ENCODE data around the gene PM20D2.
A peak's percentile ranks its signal among the peaks of the same experiment; 100 is the strongest.
"Not testable (repeated sequence)": the region's sequence is repeated elsewhere in the genome, so short reads cannot be mapped to it uniquely, and the experiment has no call there.

PM20D2 gene, protein sequence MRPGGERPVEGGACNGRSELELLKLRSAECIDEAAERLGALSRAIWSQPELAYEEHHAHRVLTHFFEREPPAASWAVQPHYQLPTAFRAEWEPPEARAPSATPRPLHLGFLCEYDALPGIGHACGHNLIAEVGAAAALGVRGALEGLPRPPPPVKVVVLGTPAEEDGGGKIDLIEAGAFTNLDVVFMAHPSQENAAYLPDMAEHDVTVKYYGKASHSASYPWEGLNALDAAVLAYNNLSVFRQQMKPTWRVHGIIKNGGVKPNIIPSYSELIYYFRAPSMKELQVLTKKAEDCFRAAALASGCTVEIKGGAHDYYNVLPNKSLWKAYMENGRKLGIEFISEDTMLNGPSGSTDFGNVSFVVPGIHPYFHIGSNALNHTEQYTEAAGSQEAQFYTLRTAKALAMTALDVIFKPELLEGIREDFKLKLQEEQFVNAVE

DNA sequence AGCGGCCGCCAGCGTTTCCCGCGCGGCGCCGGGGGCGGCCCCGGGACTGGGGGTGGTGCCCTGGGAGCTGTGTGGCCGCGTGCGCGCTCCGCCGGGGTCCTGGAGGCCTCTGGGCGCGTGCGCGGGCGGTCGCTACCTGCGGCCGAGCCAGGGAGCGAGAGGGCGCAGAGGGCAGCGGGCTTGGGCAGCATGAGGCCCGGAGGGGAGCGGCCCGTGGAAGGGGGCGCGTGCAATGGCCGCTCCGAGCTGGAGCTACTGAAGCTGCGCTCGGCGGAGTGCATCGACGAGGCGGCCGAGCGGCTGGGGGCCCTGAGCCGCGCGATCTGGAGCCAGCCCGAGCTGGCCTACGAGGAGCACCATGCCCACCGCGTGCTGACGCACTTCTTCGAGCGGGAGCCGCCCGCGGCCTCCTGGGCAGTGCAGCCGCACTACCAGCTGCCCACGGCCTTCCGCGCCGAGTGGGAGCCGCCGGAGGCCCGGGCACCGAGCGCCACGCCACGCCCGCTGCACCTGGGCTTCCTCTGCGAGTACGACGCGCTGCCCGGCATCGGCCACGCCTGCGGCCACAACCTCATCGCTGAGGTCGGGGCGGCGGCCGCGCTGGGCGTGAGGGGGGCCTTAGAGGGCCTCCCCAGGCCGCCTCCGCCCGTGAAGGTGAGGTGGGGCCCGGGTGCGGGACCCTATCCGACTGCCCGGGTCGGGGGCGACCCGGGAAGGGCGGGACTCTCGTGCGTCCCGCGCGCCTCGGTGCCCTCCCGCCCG lies at the start of gene PM20D2:
Gene PM20D2, plus strand, starts transcription at position 100 of the 762 bp plus-strand sequence. Its CDS starts 90 bp downstream, at position 190.
- no peak for DNase-seq

GRCh38 chr6:89098461-89098860 lies 47.4 kb upstream of the PM20D2 start:
- DNase-seq: no peak

DNA sequence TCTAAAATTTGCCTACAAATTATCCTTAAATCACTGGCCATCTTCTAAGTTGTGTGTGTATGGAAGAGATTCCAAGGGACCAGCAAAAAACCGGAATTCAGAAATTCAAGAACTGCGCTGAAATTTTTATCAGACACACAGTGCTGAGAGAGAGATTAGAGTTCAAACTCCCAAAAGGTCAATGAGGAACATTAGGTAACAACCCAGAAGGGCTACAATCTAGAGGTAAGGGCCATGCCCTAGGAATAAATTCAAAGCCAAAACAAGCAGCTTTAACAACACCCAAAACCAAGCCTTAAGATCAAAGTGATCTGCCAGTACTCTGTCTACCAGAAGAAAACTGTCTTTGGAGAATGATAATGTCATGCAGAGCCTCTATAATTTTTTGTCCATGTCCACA lies 45.7 kb upstream of the PM20D2 start:
- DNase-seq: no peak

DNA sequence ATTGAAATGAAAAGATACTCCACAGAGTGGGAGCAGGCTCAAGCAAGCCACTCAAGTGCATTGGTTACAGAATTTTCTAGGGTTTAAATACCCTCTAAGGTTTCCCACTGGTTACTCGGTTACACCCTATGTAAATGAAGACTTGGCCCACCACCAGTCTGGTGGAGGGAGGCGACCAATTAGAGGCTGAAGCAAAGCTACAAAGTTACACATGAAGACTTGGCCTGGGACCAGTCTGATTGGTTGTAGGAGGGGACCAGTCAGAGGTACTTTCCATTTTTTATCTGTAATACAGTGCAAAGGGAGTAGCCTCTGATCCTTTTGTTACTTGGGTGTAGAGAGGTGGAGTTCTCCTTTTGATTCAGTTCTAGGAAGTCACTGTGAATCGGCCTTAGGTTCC lies 35.6 kb upstream of the PM20D2 start:
- no peak for DNase-seq

GRCh38 chr6:89111933-89112332 lies 33.9 kb upstream of the PM20D2 start:
- DNase-seq: no peak

GRCh38 chr6:89116702-89117101 lies 29.2 kb upstream of the PM20D2 start:
- no peak for DNase-seq

GRCh38 chr6:89117211-89118108 lies 28.4 kb upstream of the PM20D2 start, which contains the start of gene SRSF12:
TSS of gene SRSF12 (minus strand) at chr6:89118071. CDS start at chr6:89117887, 184 bp downstream.
- DNase-seq: no peak

- no peak for DNase-seq
These were observed 26.9 kb upstream of the PM20D2 start for GRCh38 chr6:89118931-89119330.

- peak; percentile 86 for DNase-seq
These were observed 25.5 kb upstream of the PM20D2 start for GRCh38 chr6:89120371-89120770.

- DNase-seq: no peak
These were observed 23.9 kb upstream of the PM20D2 start for GRCh38 chr6:89121934-89122333.

- peak; percentile 40 for DNase-seq
These were observed 23.2 kb upstream of the PM20D2 start for GRCh38 chr6:89122625-89123024.

- not testable (repeated sequence) for DNase-seq
These were observed 17.6 kb upstream of the PM20D2 start for GRCh38 chr6:89128256-89128671.

GRCh38 chr6:89131599-89131998 lies 14.3 kb upstream of the PM20D2 start:
- DNase-seq: no peak

- no peak for DNase-seq
These were observed 13.8 kb upstream of the PM20D2 start for GRCh38 chr6:89132057-89132456.

DNA sequence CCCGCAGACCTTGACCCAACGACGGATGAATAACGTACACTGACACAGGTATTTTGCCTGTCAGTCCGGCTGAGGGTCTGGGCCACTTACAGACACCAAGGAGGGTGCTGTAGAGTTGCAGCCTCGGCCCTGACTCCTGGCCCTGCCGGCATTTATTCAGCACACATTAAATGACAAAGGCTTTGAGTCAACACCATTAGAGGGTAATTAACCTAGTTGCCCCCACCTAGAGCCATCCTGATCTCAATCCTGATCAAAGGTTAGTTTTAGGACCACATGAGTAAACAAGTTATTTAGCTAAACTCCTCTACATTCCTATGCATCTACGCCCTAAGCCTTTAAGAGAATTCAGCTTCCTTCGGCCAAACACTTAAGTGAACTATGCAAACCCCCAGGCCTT lies 11.9 kb upstream of the PM20D2 start:
- no peak for DNase-seq

- no peak for DNase-seq
These were observed 11.1 kb upstream of the PM20D2 start for GRCh38 chr6:89134723-89135122.

- no peak for DNase-seq
These were observed 7.7 kb upstream of the PM20D2 start for GRCh38 chr6:89138173-89138572.

DNA sequence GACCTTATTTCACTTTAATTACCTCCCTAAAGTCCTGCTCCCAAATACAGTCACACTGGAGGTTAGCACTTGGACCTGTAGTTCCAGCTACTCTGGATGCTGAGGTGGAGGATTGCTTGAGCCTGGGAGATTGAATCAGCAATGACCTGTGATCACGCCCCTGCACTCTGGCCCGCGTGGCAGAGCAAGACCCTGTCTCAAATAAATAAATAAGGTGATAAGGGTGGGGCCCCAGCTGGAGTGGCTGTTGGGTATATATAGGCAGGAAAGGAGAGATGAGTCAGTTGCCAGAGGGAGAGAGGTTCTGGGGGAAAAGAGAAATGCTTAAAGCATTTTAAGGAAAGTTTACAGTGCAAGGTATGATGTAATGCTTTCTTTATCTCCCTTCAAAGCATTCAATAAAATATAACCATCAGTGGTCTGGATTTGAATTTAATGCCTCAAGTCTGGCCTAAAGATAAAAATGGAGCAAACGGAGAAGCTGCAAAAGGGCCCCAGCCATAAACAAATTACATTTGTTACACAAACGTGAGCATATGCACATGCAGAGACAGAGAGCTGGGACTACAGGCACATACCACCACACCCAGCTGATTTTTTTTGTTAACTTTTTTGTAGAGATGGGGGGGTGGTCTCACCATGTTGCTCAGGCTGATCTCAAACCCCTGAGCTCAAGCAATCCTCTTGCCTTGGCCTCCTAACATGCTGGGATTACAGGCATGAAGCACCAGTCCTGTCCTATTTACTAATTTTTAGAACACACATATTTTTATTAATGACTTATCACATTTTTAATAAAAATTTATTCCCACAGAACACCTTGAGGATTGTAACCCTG lies 6.1 kb upstream of the PM20D2 start:
- no peak for DNase-seq

DNA sequence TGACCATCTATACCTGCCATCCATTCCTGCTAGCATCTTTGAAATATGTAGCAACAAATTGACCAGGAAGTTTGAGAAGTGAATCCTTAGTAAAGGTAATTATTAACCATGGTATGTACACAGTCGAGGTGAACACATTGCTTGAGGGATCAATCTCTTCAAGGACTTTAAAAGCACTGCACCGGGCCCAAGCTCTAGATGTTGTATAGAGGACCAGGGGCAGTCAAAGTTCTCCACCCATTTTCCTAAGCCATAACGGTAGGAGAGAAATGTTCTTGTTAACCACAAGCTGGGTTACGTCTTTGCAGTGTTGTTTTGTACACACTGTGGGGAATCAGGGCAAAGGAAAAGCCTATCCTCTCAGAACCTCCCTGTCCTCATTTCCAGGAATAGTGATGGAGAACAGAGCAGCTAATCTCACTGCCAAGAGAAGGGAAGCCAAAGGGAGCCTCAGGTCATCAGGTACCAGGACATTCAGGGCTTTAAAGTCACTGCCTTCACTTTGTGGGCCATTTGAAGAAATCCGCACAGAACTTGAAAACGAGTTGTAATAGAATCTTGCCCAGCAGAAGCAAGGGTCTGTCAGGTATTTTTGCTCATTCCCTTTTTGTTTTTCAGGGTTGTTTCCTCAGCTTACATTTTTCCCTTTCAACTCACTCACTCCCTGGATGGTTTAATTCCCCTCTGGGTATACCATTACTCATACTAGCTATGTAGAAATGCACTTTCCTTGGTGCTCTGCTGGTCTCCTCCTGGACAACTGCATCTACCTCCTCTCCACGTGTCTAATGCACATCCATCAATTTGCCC lies 5.3 kb upstream of the PM20D2 start:
- DNase-seq: peak; percentile 8

DNA sequence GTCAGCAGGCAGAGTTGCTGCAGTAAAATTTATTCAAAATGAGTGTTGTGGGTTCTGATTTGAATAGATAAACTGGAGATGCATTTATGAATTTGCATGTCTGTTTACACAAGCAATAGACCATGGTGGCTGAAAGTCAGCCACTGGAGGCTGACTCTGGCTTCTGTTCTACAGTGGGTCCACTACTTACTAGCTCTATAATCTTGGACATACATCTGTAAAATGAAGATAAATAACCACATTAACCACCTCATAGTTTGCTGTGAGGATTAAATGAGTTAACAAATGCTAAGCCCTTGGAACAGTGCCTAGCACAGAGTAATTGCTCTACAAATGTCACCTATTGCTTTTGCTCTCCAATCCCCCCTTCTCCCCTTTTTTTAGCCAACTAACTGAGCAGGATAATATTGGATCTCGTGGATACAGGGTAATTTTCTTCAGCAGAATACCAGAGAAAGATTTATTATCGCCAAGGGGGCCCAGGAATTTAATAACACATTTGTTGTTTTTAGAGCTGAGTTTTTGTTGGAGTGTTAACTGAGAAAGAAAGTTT lies 1.4 kb upstream of the PM20D2 start:
- no peak for DNase-seq
